Activated CD8-positive, alpha-beta memory T cell treated with anti-CD3 and anti-CD28 coated beads, Interleukin-2, amount 50 U/mL, for 48 hours (primary cell): ENCODE data around the gene MSANTD2.
A peak's percentile ranks its signal among the peaks of the same experiment; 100 is the strongest.

Source experiments
- DNase-seq: peaks from one replicate; pipeline ENCODE4 v3.0.0-alpha.2; 2020

The MSANTD2 gene

GRCh38 chr11:124769806-124770774 lies 30.1 kb downstream of the MSANTD2 start:
- DNase-seq, result no peak

GRCh38 chr11:124768914-124769313 lies 31.3 kb downstream of the MSANTD2 start:
- DNase-seq, result no peak

GRCh38 chr11:124766156-124766555 lies 34.0 kb downstream of the MSANTD2 start:
- no peak for DNase-seq

GRCh38 chr11:124763156-124763947 lies 36.9 kb downstream of the MSANTD2 start:
- peak; percentile 94 for DNase-seq

- DNase-seq, result no peak
Measured at GRCh38 chr11:124762624-124763155, 37.5 kb downstream of the MSANTD2 start.

- peak; percentile 83 for DNase-seq
Measured at GRCh38 chr11:124762105-124762623, 38.0 kb downstream of the MSANTD2 start, which contains the start of gene ESAM. Gene ESAM, minus strand, starts transcription at chr11:124762290. Its CDS starts 136 bp downstream, at chr11:124762154.

- no peak for DNase-seq
Measured at GRCh38 chr11:124761301-124762104, 38.7 kb downstream of the MSANTD2 start.

GRCh38 chr11:124760806-124761205 lies 39.4 kb downstream of the MSANTD2 start:
- no peak for DNase-seq

- DNase-seq, result no peak
Measured at GRCh38 chr11:124760205-124760652, 40.0 kb downstream of the MSANTD2 start.

GRCh38 chr11:124759266-124760204 lies 40.7 kb downstream of the MSANTD2 start:
- DNase-seq, result no peak

GRCh38 chr11:124758355-124759265 lies 41.6 kb downstream of the MSANTD2 start:
- peak; percentile 85 for DNase-seq

- no peak for DNase-seq
Measured at GRCh38 chr11:124757320-124757719, 42.9 kb downstream of the MSANTD2 start.

GRCh38 chr11:124756753-124757227 lies 43.4 kb downstream of the MSANTD2 start:
- no peak for DNase-seq

- DNase-seq, result no peak
Measured at GRCh38 chr11:124756033-124756752, 44.0 kb downstream of the MSANTD2 start.

GRCh38 chr11:124754710-124755109 lies 45.5 kb downstream of the MSANTD2 start:
- no peak for DNase-seq

- no peak for DNase-seq
Measured at GRCh38 chr11:124754309-124754708, 45.9 kb downstream of the MSANTD2 start.

GRCh38 chr11:124753624-124754023 lies 46.6 kb downstream of the MSANTD2 start:
- no peak for DNase-seq

- no peak for DNase-seq
Measured at GRCh38 chr11:124753205-124753604, 47.0 kb downstream of the MSANTD2 start.
